ENCODE data around the gene BAIAP2L1. TPM values are rescaled to one million over a fixed set of nuclear protein-coding genes. Genes with fewer than 3 reads are reported as not detected.

BAIAP2L1 gene
- total RNA-seq, 3 donors from 2014 or later (not counting 1 experiment from before 2014, with no cell fraction given): not detected

GRCh38 chr7:98346515-98347069 is 54.3 kb downstream of the BAIAP2L1 start:
- TF ChIP-seq CTCF (IDR thresholded peaks at IDR 0.05): no peak
- peaks cover 2 to 3% of the 10 kb centered on the region in 2 donors for H3K27me3 Mint-ChIP-seq (ENCODE audit: low read depth in 2 of 2)
- H3K27ac Mint-ChIP-seq: no peak overlapping the region
- H3K9me3 Mint-ChIP-seq: no peaks in the 10 kb centered on the region
- H3K4me3 Mint-ChIP-seq: no peak overlapping the region
- ATAC-seq: no peak
- Histone ChIP-seq H3K4me3 (ENCODE audit: low read length) (no peak overlapping the region), H3K27ac (ENCODE audit: low read length) (no peak overlapping the region), H3K27me3 (ENCODE audit: control insufficient read depth, insufficient read depth, low read length) (no peaks in the 10 kb centered on the region), H3K36me3 (ENCODE audit: control insufficient read depth, insufficient read depth, low read length) (no peaks in the 10 kb centered on the region), H3K9me3 (ENCODE audit: control insufficient read depth, insufficient read depth, low read length) (no peaks in the 10 kb centered on the region), H3K4me1 (ENCODE audit: control insufficient read depth, insufficient read depth, low read length) (no peaks in the 10 kb centered on the region)
- no peaks in the 10 kb centered on the region for H3K4me1 Mint-ChIP-seq
- 84% methylated on average over 6 of the region's 7 CpGs for WGBS (ENCODE audit: insufficient coverage)
- no peak for DNase-seq
- no peaks in the 10 kb centered on the region for H3K36me3 Mint-ChIP-seq
- intact Hi-C loops (cut with micrococcal nuclease): no loop called here

GRCh38 chr7:98341106-98341505 is 59.8 kb downstream of the BAIAP2L1 start:
- no peak overlapping the region for H3K27ac ChIP-seq (ENCODE audit: low read length)
- Mint-ChIP-seq H3K27ac (no peak overlapping the region), H3K9me3 (no peaks in the 10 kb centered on the region), H3K27me3 (ENCODE audit: low read depth in 2 of 2) (no peaks in the 10 kb centered on the region), H3K36me3 (no peaks in the 10 kb centered on the region), H3K4me1 (no peaks in the 10 kb centered on the region), H3K4me3 (no peak overlapping the region)
- intact Hi-C loops (cut with micrococcal nuclease): no loop called here
- no peak for TF ChIP-seq CTCF (IDR thresholded peaks at IDR 0.05)
- 83% methylated on average over 3 of the region's 3 CpGs for WGBS (ENCODE audit: insufficient coverage)
- H3K4me1 ChIP-seq (ENCODE audit: control insufficient read depth, insufficient read depth, low read length): no peaks in the 10 kb centered on the region
- no peaks in the 10 kb centered on the region for H3K36me3 ChIP-seq (ENCODE audit: control insufficient read depth, insufficient read depth, low read length)
- H3K27me3 ChIP-seq (ENCODE audit: control insufficient read depth, insufficient read depth, low read length): no peaks in the 10 kb centered on the region
- H3K4me3 ChIP-seq (ENCODE audit: low read length): no peak overlapping the region
- no peak for ATAC-seq
- DNase-seq: no peak
- H3K9me3 ChIP-seq (ENCODE audit: control insufficient read depth, insufficient read depth, low read length): no peaks in the 10 kb centered on the region

- H3K4me3 Mint-ChIP-seq: no peak overlapping the region
These were observed 61.8 kb downstream of the BAIAP2L1 start for GRCh38 chr7:98339043-98339442.

More at GRCh38 chr7:98339043-98339442, 61.8 kb downstream of the BAIAP2L1 start:
- no peaks in the 10 kb centered on the region for H3K27me3 Mint-ChIP-seq (ENCODE audit: low read depth in 2 of 2)
- Histone ChIP-seq H3K27ac (ENCODE audit: low read length) (no peak overlapping the region), H3K4me3 (ENCODE audit: low read length) (no peak overlapping the region), H3K27me3 (ENCODE audit: control insufficient read depth, insufficient read depth, low read length) (no peaks in the 10 kb centered on the region), H3K36me3 (ENCODE audit: control insufficient read depth, insufficient read depth, low read length) (no peaks in the 10 kb centered on the region), H3K4me1 (ENCODE audit: control insufficient read depth, insufficient read depth, low read length) (no peaks in the 10 kb centered on the region), H3K9me3 (ENCODE audit: control insufficient read depth, insufficient read depth, low read length) (no peaks in the 10 kb centered on the region)
- no peaks in the 10 kb centered on the region for H3K9me3 Mint-ChIP-seq
- no peaks in the 10 kb centered on the region for H3K36me3 Mint-ChIP-seq
- 97% methylated on average over 3 of the region's 3 CpGs for WGBS (ENCODE audit: insufficient coverage)
- ATAC-seq: no peak
- no peak for TF ChIP-seq CTCF (IDR thresholded peaks at IDR 0.05)
- no peak for DNase-seq
- intact Hi-C loops (cut with micrococcal nuclease): no loop called here
- no peak overlapping the region for H3K27ac Mint-ChIP-seq
- no peaks in the 10 kb centered on the region for H3K4me1 Mint-ChIP-seq
